GM12873 (cell line): ENCODE data around the gene ERO1A.

Experiments used
- CTCF ChIP-seq: IDR thresholded peaks from 2 replicates; pipeline ENCODE4 v1.5.1; 2012; ENCODE audit warnings: low read depth, mild to moderate bottlenecking, moderate library complexity, low read length, control low read depth; ENCODE audit not compliant: insufficient read depth; ENCODE audit errors: missing control alignments

ERO1A gene

GRCh38 chr14:52663850-52664249 lies 31.5 kb downstream of the ERO1A start:
- TF ChIP-seq CTCF, result no peak

GRCh38 chr14:52661314-52661713 lies 34.0 kb downstream of the ERO1A start:
- no peak for TF ChIP-seq CTCF

GRCh38 chr14:52660832-52661231 lies 34.5 kb downstream of the ERO1A start:
- no peak for TF ChIP-seq CTCF

DNA sequence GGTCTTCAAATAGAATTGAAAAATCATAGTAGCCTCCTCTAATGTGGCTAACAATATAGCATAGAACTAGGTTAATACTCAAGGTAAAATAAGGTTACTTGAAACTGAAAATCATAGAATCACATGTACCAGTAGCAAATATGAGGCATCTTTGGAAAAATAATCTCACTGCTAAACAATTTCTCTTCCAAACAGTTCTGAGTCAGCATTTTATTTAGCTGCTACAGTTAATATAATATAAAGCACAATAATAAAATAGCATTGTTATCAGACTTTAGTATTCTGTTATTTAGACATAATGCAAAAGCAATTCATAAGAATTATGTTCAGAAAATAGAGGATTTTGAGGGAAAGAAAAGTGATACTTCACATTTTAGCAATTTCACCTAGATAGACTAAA lies 35.0 kb downstream of the ERO1A start:
- TF ChIP-seq CTCF, result no peak

DNA sequence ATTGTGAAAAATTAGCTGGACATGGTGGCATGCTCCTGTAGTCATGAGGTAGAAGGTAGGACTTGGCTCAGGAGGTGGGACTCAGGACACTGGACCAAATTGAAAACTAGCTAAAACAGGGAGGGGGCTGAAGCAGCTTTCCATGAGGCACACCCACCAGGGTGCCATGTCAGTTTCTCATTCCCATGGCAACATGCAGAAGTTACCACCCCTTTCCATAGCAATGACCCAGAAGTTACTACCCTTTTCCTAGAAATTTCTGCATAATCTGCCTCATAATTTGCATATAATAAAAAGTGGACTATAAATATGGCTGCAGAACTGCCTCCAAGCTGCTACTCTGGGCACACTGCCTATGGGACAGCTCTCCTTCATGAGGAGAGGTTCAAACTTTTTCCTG lies 38.5 kb downstream of the ERO1A start:
- no peak for TF ChIP-seq CTCF

DNA sequence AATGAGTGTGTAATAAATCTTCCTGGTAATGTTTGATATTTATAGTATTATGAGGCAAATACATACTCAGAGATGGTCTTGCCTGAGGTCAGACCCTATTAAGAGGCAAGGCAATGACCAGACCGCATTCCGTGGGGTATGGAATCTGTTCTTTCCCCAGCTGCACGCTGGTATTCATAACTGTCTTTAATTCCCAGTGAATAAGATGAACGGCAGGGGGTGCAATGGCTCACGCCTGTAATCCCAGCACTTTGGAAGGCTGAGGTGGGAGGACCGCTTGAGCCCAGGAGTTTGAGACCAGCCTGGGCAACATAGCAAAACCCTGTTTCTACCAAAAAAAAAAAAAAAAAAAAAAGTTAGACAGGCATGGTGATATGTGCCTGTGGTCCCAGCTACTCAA lies 44.6 kb downstream of the ERO1A start:
- no peak for TF ChIP-seq CTCF

GRCh38 chr14:52649511-52649910 lies 45.8 kb downstream of the ERO1A start:
- TF ChIP-seq CTCF, result no peak
